GM19193 (cell line): ENCODE measurements around the gene ZMIZ1.

ENCODE experiments used
- POLR2A ChIP-seq: IDR thresholded peaks from 4 replicates; pipeline ENCODE4 v1.6.1; 2011; ENCODE audit not compliant: insufficient read depth, insufficient read length; ENCODE audit errors: extremely low read depth

Gene ZMIZ1

GRCh38 chr10:79347894-79348639 lies 279.3 kb downstream of the ZMIZ1 start:
- TF ChIP-seq POLR2A, result peak; percentile 37

- no peak for TF ChIP-seq POLR2A
Measured at GRCh38 chr10:79348640-79348988, 279.8 kb downstream of the ZMIZ1 start.

GRCh38 chr10:79349072-79349491 lies 280.3 kb downstream of the ZMIZ1 start:
- TF ChIP-seq POLR2A, result no peak

GRCh38 chr10:79349766-79350406 lies 281.1 kb downstream of the ZMIZ1 start:
- TF ChIP-seq POLR2A, result no peak

GRCh38 chr10:79350407-79351154 lies 281.8 kb downstream of the ZMIZ1 start:
- TF ChIP-seq POLR2A, result no peak

GRCh38 chr10:79351332-79351731 lies 282.6 kb downstream of the ZMIZ1 start:
- TF ChIP-seq POLR2A, result no peak

- no peak for TF ChIP-seq POLR2A
Measured at GRCh38 chr10:79352035-79352877, 283.5 kb downstream of the ZMIZ1 start.

GRCh38 chr10:79353000-79353406 lies 284.2 kb downstream of the ZMIZ1 start:
- TF ChIP-seq POLR2A, result no peak

GRCh38 chr10:79353726-79354125 lies 285.0 kb downstream of the ZMIZ1 start:
- no peak for TF ChIP-seq POLR2A

- no peak for TF ChIP-seq POLR2A
Measured at GRCh38 chr10:79354141-79354540, 285.4 kb downstream of the ZMIZ1 start.

GRCh38 chr10:79354615-79355014 lies 285.8 kb downstream of the ZMIZ1 start:
- no peak for TF ChIP-seq POLR2A

- no peak for TF ChIP-seq POLR2A
Measured at GRCh38 chr10:79355420-79356017, 286.8 kb downstream of the ZMIZ1 start.

- TF ChIP-seq POLR2A, result no peak
Measured at GRCh38 chr10:79356104-79356503, 287.3 kb downstream of the ZMIZ1 start.

- TF ChIP-seq POLR2A, result no peak
Measured at GRCh38 chr10:79357180-79357579, 288.4 kb downstream of the ZMIZ1 start.

GRCh38 chr10:79358811-79359210 lies 290.0 kb downstream of the ZMIZ1 start:
- no peak for TF ChIP-seq POLR2A

GRCh38 chr10:79359816-79360498 lies 291.2 kb downstream of the ZMIZ1 start:
- TF ChIP-seq POLR2A, result no peak
